Measurements from ENCODE around the gene BMP7. TPM values are rescaled to one million over a fixed set of nuclear protein-coding genes. Genes with fewer than 3 reads are reported as not detected.

The BMP7 gene
- total and polyA plus RNA-seq, 2 of the 13 experiments (the other 11 are each of a cell fraction or from before 2014, with no cell fraction given), result not detected

DNA sequence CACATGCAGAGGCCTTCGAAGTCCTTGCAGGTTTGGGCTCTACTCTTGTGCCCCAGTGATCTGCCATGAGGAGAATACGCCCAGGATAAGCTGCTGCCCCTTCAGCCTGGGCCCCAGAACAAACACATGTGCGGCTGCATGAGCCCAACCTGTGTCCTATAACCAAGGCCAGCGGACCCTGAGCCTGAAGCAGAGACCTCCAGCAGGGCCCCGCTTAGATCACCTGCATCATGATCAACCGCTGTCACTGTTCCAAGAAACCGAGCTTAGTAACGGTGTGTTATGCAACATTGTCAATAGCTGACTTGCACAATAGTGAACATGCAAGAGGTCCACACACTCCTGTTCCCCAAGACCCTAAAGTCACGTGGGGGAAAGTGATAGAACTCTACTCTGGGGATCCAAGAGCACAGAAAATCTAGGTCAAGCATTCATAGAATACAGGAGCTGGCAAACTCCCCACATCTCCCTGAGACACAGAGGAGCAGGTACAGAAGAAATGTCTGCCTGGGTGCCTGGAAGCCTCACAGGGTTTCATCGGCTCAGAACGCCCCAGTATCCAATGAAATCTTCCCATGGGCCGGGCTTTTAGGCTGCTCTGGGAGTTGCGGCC lies 136.2 kb downstream of the BMP7 start (continued):
- TF ChIP-seq JUNB (CRISPR knock-in tag; IDR thresholded peaks at IDR 0.05; ENCODE audit: borderline replicate concordance) (peak; percentile 71; the same call in 1 of the 2 replicates), TFAP4 (IDR thresholded peaks at IDR 0.05; ENCODE audit: borderline replicate concordance, low read depth) (peak; percentile 78; the same call in 1 of the 2 replicates), KDM6A (CRISPR knock-in tag; IDR thresholded peaks at IDR 0.05; ENCODE audit: low read depth) (peak; percentile 88), ZNF614 (CRISPR knock-in tag; IDR thresholded peaks at IDR 0.05; ENCODE audit: borderline replicate concordance) (peak; percentile 70; the same call in 1 of the 2 replicates), ZNF513 (CRISPR knock-in tag; conservative IDR thresholded peaks at IDR 0.05) (no peak), MAFF (IDR thresholded peaks at IDR 0.05; ENCODE audit: low read depth, low read length) (peak; percentile 59; the same call in 1 of the 2 replicates), EEA1 (CRISPR knock-in tag; IDR thresholded peaks at IDR 0.05; ENCODE audit: borderline replicate concordance) (peak; percentile 25; the same call in 1 of the 2 replicates), POGZ (CRISPR knock-in tag; IDR thresholded peaks at IDR 0.05) (peak; percentile 84), ELF4 (CRISPR knock-in tag; IDR thresholded peaks at IDR 0.05; ENCODE audit: borderline replicate concordance) (0 out of 2 replicates have a peak, but pooled peaks have one; percentile 43), STAG1 (CRISPR knock-in tag; IDR thresholded peaks at IDR 0.05) (no peak), TOPORS (CRISPR knock-in tag; IDR thresholded peaks at IDR 0.05) (peak; percentile 87), CHCHD3 (CRISPR knock-in tag; IDR thresholded peaks at IDR 0.05) (no peak), ZNF276 (CRISPR knock-in tag; IDR thresholded peaks at IDR 0.05; ENCODE audit: low read depth) (0 out of 2 replicates have a peak, but pooled peaks have one; percentile 38), ZNF605 (CRISPR knock-in tag; IDR thresholded peaks at IDR 0.05) (no peak)
- TF ChIP-seq, protein P1, sequence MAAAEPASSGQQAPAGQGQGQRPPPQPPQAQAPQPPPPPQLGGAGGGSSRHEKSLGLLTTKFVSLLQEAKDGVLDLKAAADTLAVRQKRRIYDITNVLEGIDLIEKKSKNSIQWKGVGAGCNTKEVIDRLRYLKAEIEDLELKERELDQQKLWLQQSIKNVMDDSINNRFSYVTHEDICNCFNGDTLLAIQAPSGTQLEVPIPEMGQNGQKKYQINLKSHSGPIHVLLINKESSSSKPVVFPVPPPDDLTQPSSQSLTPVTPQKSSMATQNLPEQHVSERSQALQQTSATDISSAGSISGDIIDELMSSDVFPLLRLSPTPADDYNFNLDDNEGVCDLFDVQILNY (CRISPR knock-in tag; conservative IDR thresholded peaks at IDR 0.05), result no peak
- TF ChIP-seq, protein P2, sequence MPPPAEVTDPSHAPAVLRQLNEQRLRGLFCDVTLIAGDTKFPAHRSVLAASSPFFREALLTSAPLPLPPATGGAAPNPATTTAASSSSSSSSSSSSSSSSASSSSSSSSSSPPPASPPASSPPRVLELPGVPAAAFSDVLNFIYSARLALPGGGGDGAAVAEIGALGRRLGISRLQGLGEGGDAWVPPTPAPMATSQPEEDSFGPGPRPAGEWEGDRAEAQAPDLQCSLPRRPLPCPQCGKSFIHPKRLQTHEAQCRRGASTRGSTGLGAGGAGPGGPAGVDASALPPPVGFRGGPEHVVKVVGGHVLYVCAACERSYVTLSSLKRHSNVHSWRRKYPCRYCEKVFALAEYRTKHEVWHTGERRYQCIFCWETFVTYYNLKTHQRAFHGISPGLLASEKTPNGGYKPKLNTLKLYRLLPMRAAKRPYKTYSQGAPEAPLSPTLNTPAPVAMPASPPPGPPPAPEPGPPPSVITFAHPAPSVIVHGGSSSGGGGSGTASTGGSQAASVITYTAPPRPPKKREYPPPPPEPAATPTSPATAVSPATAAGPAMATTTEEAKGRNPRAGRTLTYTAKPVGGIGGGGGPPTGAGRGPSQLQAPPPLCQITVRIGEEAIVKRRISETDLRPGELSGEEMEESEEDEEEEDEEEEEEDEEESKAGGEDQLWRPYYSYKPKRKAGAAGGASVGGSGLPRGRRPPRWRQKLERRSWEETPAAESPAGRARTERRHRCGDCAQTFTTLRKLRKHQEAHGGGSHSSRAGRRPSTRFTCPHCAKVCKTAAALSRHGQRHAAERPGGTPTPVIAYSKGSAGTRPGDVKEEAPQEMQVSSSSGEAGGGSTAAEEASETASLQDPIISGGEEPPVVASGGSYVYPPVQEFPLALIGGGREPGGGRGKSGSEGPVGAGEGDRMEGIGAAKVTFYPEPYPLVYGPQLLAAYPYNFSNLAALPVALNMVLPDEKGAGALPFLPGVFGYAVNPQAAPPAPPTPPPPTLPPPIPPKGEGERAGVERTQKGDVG (CRISPR knock-in tag; IDR thresholded peaks at IDR 0.05; ENCODE audit: borderline replicate concordance), result no peak
